GM18507 (cell line): ENCODE data around the gene INTS4.
"Not testable (repeated sequence)": the region's sequence is repeated elsewhere in the genome, so short reads cannot be mapped to it uniquely, and the experiment has no call there.

Experiments
- DNase-seq: peaks from one replicate; pipeline ENCODE4 v3.0.0; 2011; ENCODE audit warnings: low read depth; ENCODE audit not compliant: insufficient read length; ENCODE audit errors: extremely low spot score
- FAIRE-seq: peaks from 2 replicates; lab custom pipeline; 2011; peaks lifted over from hg19 to GRCh38; lab: Jason Lieb, UNC

Gene INTS4

GRCh38 chr11:77968337-77968736 is 26.1 kb downstream of the INTS4 start:
- DNase-seq (no peak), FAIRE-seq (peak; percentile 54)

DNA sequence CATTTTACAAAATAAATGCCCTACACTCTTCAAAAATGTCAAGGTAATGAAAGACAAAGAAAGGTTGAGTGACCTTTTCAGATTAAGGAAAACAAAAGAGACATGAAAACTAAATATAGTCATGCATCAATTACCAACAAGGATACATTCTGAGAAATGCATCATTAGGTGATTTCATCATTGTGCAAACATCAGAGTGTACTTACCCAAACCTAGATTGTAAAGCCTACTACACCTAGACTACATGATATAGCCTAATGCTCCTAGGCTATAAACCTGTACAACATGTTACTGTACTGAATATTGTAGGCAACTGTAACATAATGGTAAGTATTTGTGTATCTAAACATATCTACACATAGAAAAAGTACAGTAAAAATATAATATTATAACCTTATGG is 26.7 kb downstream of the INTS4 start:
- DNase-seq: no peak
- FAIRE-seq: no peak

- DNase-seq: no peak
- no peak for FAIRE-seq
These were observed 27.3 kb downstream of the INTS4 start for GRCh38 chr11:77967121-77967520.

DNA sequence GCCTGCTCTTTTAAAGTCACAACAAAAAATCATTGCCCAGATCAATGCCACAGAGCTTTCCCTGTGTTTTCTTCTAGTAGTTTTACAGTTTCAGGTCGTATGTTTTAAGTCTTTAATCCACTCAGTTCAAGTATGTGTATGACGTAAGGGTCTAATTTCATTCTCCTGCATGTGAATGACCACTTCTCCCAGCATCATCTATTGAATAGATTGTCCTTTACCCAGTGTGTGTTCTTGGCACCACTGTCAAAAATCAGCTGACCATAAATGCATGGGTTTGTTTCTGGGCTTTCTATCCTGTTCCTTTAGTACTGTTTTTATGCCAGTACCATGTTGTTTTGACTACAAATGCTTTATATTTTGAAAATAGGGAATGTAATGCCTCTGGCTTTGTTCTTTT is 28.1 kb downstream of the INTS4 start:
- no peak for DNase-seq
- FAIRE-seq: no peak

- DNase-seq (no peak), FAIRE-seq (no peak)
These were observed 35.0 kb downstream of the INTS4 start for GRCh38 chr11:77959434-77959833.

GRCh38 chr11:77958583-77959177 is 35.8 kb downstream of the INTS4 start:
- not testable (repeated sequence) for DNase-seq, FAIRE-seq

DNA sequence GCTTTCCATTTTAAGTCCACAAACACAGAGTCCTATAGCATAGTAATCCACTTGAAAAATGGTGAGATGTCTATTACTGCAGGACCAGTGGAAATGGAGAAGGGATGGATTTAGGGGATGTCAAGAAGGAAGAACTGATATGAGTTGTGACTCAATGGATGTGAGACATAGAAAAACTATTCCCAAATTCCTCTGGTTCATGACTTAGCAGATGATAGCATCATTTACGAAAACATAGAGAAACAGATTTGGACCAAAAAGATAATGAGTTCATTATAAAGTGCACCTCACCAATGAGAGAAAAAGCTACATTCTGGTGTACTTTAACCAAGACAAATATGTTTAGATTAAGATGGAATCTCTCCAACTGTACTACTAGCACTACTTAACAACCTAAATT is 51.2 kb downstream of the INTS4 start:
- not testable (repeated sequence) for FAIRE-seq, DNase-seq

- not testable (repeated sequence) for FAIRE-seq, DNase-seq
These were observed 52.0 kb downstream of the INTS4 start for GRCh38 chr11:77942465-77942864.

DNA sequence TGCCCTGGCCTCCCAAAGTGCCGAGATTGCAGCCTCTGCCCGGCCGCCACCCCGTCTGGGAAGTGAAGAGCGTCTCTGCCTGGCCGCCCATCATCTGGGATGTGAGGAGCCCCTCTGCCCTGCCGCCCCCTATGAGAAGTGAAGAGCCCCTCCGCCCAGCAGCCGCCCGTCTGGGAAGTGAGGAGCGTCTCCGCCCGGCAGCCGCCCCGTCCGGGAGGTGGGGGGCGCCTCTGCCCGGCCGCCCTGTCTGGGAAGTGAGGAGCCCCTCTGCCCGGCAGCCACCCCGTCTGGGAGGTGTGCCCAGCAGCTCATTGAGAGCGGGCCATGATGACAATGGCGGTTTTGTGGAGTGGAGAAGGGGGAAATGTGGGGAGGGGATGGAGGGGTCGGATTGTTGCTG is 60.9 kb downstream of the INTS4 start:
- DNase-seq, FAIRE-seq: not testable (repeated sequence)

DNA sequence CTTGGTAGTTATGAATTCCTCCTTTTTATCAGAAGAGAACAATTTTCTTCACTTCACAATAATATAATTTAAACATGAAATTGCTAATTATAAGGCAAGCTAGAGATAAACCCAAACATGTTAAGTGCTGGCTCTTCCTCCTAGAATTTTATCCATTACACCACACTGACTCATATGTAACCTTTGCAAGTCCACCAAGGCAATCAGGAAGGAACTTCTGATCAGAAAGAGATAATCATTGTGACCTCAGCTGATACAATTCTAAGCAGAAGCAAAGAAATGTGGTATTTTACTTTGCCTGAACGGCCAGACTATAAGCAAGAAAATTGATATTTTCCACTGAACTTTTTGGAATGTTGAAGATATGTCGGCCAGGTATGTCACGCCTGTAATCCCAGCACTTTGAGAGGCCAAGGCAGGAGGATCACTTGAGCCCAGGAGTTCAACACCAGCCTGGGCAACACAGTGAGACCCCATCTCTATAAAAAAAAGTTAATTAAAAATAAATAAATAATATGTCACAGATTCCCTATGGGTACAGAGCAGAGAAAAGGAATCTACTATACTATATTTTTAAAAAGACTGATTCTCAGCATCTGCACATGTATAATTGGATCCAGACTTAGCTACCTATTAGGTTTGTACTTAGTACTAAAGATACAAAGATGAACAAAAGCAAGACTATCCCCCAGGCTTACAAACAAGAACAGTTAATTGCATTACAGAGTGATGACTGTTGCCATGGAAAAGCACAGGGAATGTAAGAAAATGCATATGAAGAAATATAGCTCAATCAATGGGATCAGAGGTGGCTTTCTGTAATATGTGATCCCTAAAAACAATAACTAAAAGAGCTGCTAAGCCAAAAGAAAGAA is 63.9 kb downstream of the INTS4 start:
- FAIRE-seq, DNase-seq: not testable (repeated sequence)

- not testable (repeated sequence) for FAIRE-seq, DNase-seq
These were observed 76.8 kb downstream of the INTS4 start for GRCh38 chr11:77917713-77918112.

GRCh38 chr11:77914307-77914791 is 80.1 kb downstream of the INTS4 start:
- DNase-seq, FAIRE-seq: not testable (repeated sequence)

GRCh38 chr11:77913608-77914306 is 80.7 kb downstream of the INTS4 start:
- DNase-seq, FAIRE-seq: not testable (repeated sequence)

- not testable (repeated sequence) for DNase-seq, FAIRE-seq
These were observed 83.6 kb downstream of the INTS4 start for GRCh38 chr11:77910828-77911227.

- DNase-seq (no peak), FAIRE-seq (no peak)
These were observed 85.2 kb downstream of the INTS4 start for GRCh38 chr11:77909277-77909676.

DNA sequence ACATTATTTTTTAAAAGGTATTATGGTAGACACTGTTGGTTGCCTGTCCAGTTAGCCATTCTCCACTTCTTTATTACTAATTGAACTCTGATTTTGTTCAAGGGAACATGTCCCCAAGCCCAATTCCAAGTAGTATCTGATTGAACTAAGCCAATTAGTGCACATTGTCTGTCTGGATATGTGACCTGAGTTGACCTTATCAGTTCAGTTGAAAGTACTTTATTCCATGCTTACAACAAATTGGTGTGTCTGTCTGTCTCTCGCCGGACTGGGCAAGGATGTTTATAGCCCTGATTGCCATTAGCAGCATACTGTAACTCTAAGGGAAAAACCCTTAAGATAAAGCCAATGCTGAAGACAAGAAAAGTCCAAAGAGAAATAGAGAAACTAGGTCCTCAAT is 85.6 kb downstream of the INTS4 start:
- no peak for DNase-seq
- no peak for FAIRE-seq

- not testable (repeated sequence) for DNase-seq, FAIRE-seq
These were observed 99.5 kb downstream of the INTS4 start for GRCh38 chr11:77894949-77895348.

DNA sequence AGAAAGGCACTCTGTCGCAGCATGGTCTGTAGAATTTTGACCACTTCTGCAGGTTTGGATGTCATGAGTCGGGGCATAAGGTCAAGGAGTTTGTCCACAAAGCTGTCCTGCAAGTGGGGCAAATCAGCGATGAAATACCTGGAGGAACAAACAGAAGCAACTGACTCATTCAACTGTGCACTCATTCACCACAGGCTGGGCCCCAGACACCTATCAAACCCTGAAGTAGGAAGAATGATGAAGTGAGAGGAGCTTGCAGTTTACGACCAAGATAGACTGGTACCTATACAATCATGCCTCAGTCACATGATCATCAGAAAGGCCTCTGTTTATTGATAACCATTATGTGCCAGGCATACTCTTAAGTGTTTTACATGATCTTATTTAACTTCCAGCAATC is 102.8 kb downstream of the INTS4 start:
- FAIRE-seq, DNase-seq: not testable (repeated sequence)

GRCh38 chr11:77891256-77891655 is 103.2 kb downstream of the INTS4 start:
- DNase-seq, FAIRE-seq: not testable (repeated sequence)

GRCh38 chr11:77890619-77891056 is 103.8 kb downstream of the INTS4 start:
- DNase-seq, FAIRE-seq: not testable (repeated sequence)
